Esophagus muscularis mucosa (tissue), 3 donors: Measurements from ENCODE around the gene C16orf96.

Experiments
- CTCF ChIP-seq, 3 experiments: fragments of 200-600 bp in 2 of 3; fragments of 450-650 bp in 1 of 3; sonication (generic) in 2 of 3; IDR thresholded peaks; one replicate each; pipeline ENCODE4 v1.5.1; 2017 to 2019; ENCODE audit warnings: antibody characterized with exemption in 3 of 3, mild to moderate bottlenecking in 2 of 3, moderate library complexity in 1 of 3
- POLR2A ChIP-seq: fragments of 450-650 bp; IDR thresholded peaks from one replicate; pipeline ENCODE4 v1.6.1; 2017; ENCODE audit warnings: antibody characterized with exemption, moderate library complexity, mild to moderate bottlenecking, low read depth

DNA sequence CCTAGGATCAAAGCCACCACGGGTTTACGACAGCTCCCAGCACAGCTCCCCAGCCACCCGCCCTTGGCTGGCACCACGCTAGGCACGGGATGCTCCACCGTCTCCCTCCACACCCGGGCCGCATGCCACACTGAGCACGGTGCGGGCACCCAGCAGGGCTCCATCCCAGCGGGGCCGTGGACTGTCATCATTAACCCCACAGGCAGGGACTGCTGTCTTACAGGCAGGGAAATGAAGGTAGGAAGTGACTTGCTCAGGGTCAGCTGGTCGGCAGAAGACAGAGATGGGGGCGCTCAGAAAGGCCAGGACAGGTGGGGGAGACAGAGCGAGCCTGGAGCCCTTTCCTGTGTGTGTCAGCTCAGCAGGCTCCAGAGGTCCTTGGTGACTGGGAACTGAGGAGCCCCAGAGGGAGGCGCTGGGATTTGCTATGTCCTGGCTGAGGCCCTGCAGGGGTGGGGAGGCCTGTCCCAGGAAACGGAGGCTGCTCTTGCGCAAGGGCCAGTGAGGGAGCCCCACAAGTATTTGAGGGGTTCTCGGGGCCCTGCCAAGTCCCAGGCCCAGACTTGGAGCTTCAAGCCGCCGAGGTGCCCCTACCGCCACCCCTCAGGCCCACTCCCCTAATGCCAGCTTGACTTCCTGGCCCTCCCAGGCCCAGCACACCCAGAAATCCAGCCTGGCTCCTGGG, 55.3 kb downstream of the C16orf96 start:
- TF ChIP-seq POLR2A (no peak), CTCF (IDR thresholded peaks at IDR 0.05) (no peak)
